HepG2 (cell line): ENCODE measurements around the gene ATF1. TPM values are rescaled to one million over a fixed set of nuclear protein-coding genes. Genes with fewer than 3 reads are reported as not detected.

ENCODE experiments used
- ATAC-seq: fragments of 200-7000 bp; cut with Tn5 transposase; 3 replicates; pipeline ENCODE4 v1.9.1; 2020; ENCODE audit warnings: mild to moderate bottlenecking, moderate library complexity
- BruUV-seq: library from RNA; stranded (reverse); fragments of 400-500 nt; replicated peaks from 2 replicates; lab custom pipeline; 2021; lab: Mats Ljungman, UMichigan
- CTCF ChIA-PET: fragments of 300-600 bp; formaldehyde crosslinking; extraction: SDS; loops from one replicate; lab custom pipeline; 2021; ENCODE audit warnings: low total read pairs, inconsistent platforms, low intra/inter-chr PET ratio; lab: Yijun Ruan, JAX
- POLR2A ChIA-PET: fragments of 350-600 bp; sonication (Branson Sonifier 250); formaldehyde crosslinking; loops from one replicate; lab custom pipeline; 2020; ENCODE audit warnings: antibody characterized with exemption, inconsistent platforms; lab: Yijun Ruan, JAX
- DNase-seq: peaks from one replicate; pipeline ENCODE4 v3.0.0-alpha.2; 2015; ENCODE audit warnings: low spot score
- FAIRE-seq: peaks from 3 replicates; lab custom pipeline; 2011; peaks lifted over from hg19 to GRCh38; lab: Jason Lieb, UNC
- H2AFZ ChIP-seq: one replicate; pipeline ENCODE4 v1.6.1; 2011; ENCODE audit warnings: low read length, inconsistent platforms
- H3K27ac ChIP-seq: fragments of 300-600 bp; 3 replicates; pipeline ENCODE4 v1.8.0; 2011; ENCODE audit warnings: mixed run types, mild to moderate bottlenecking, mixed read lengths, low read length, inconsistent platforms; ENCODE audit not compliant: insufficient read depth; ENCODE audit errors: extremely low read length
- H3K27me3 ChIP-seq, 2 experiments: fragments of 200-600 bp in 1 of 2; 2 replicates in 1 of 2; 3 replicates in 1 of 2; pipeline versions ENCODE4 v1.6.0 to v1.8.0; 2011; ENCODE audit warnings: low read length in 2 of 2, mild to moderate bottlenecking in 2 of 2, moderate library complexity in 2 of 2, inconsistent platforms in 1 of 2; ENCODE audit not compliant: insufficient read depth in 2 of 2, control insufficient read depth in 1 of 2
- H3K36me3 ChIP-seq, 2 experiments: fragments of 200-600 bp in 1 of 2; replicated peaks in 1 of 2; 2 replicates in 1 of 2; 3 replicates in 1 of 2; pipeline versions ENCODE4 v1.5.1 to v1.8.0; 2011; ENCODE audit warnings: low read length in 2 of 2, inconsistent platforms in 1 of 2; ENCODE audit not compliant: insufficient read depth in 2 of 2, control insufficient read depth in 1 of 2
- H3K4me1 ChIP-seq: 2 replicates; pipeline ENCODE4 v1.5.1; 2012; ENCODE audit warnings: low read length, inconsistent platforms; ENCODE audit not compliant: insufficient read depth
- H3K4me2 ChIP-seq: 2 replicates; pipeline ENCODE4 v1.6.0; 2011; ENCODE audit warnings: low read depth, low read length, inconsistent platforms
- H3K4me3 ChIP-seq, 3 experiments: fragments of 200-600 bp in 1 of 3; sonication (generic), shearing (Covaris generic) in 1 of 3; replicated peaks in 1 of 3; 2 replicates each; pipeline ENCODE4 v1.5.1; 2011 to 2016; ENCODE audit warnings: low read length in 3 of 3, inconsistent platforms in 2 of 3, low read depth in 2 of 3, mild to moderate bottlenecking in 2 of 3, control low read depth in 1 of 3, mixed read lengths in 1 of 3; ENCODE audit not compliant: insufficient read depth in 1 of 3
- H3K79me2 ChIP-seq: one replicate; pipeline ENCODE4 v1.6.1; 2011; ENCODE audit warnings: low read length, inconsistent platforms; ENCODE audit not compliant: insufficient read depth
- H3K9ac ChIP-seq: 2 replicates; pipeline ENCODE4 v1.6.0; 2011; ENCODE audit warnings: mild to moderate bottlenecking, low read depth, low read length, inconsistent platforms; ENCODE audit not compliant: insufficient read depth
- H3K9me3 ChIP-seq: 2 replicates; pipeline ENCODE4 v1.5.1; 2012; ENCODE audit warnings: mild to moderate bottlenecking, low read length
- H4K20me1 ChIP-seq: 2 replicates; pipeline ENCODE4 v1.6.0; 2011; ENCODE audit warnings: inconsistent platforms, mild to moderate bottlenecking, low read length, moderate library complexity; ENCODE audit not compliant: insufficient read depth
- ADNP ChIP-seq: sonication (generic); formaldehyde crosslinking; IDR thresholded peaks from 2 replicates; pipeline ENCODE4 v1.4.0; 2020; ENCODE audit warnings: missing genetic modification reagents
- ATF1 ChIP-seq: IDR thresholded peaks from 2 replicates; pipeline ENCODE4 v1.6.1; 2016; ENCODE audit warnings: mild to moderate bottlenecking, control low read depth
- DR1 ChIP-seq: sonication (generic); formaldehyde crosslinking; IDR thresholded peaks from 2 replicates; pipeline ENCODE4 v1.8.0; 2021; ENCODE audit warnings: mild to moderate bottlenecking, missing genetic modification reagents, inconsistent platforms
- ERF ChIP-seq: IDR thresholded peaks from 2 replicates; pipeline ENCODE4 v1.6.1; 2018; ENCODE audit warnings: missing biosample characterization, missing genetic modification reagents
- KMT2B ChIP-seq: IDR thresholded peaks from 2 replicates; pipeline ENCODE4 v1.6.1; 2016; ENCODE audit warnings: missing genetic modification reagents, missing compliant biosample characterization
- MXI1 ChIP-seq: IDR thresholded peaks from 3 replicates; pipeline ENCODE4 v1.6.1; 2012; ENCODE audit warnings: low read depth, low read length, inconsistent platforms, borderline replicate concordance
- NCOA1 ChIP-seq: sonication (generic); formaldehyde crosslinking; IDR thresholded peaks from 2 replicates; pipeline ENCODE4 v1.9.0; 2021; ENCODE audit warnings: missing genetic modification reagents
- SMAD9 ChIP-seq: sonication (generic); formaldehyde crosslinking; IDR thresholded peaks from 2 replicates; pipeline ENCODE4 v1.5.1; 2020; ENCODE audit warnings: mild to moderate bottlenecking, missing genetic modification reagents
- ZFP1 ChIP-seq: IDR thresholded peaks from 2 replicates; pipeline ENCODE4 v1.6.1; 2016
- ZNF598 ChIP-seq: sonication (generic); formaldehyde crosslinking; IDR thresholded peaks from 2 replicates; pipeline ENCODE4 v1.5.1; 2020; ENCODE audit warnings: mild to moderate bottlenecking, missing genetic modification reagents, borderline replicate concordance
- ZNF775 ChIP-seq: sonication (generic); formaldehyde crosslinking; IDR thresholded peaks from 2 replicates; pipeline ENCODE4 v1.4.0; 2020; ENCODE audit warnings: missing genetic modification reagents, mild to moderate bottlenecking, moderate library complexity, borderline replicate concordance
- WGBS: methylation state at CpG from one replicate; pipeline ENCODE4 v1.1.6; 2017; ENCODE audit warnings: low lambda C conversion rate; 5-methylcytosine and 5-hydroxymethylcytosine counted together
- in situ Hi-C: cut with HindIII; loops from 2 replicates; pipeline ENCODE4 v1.10.0; 2017; ENCODE audit warnings: low pct_unique_long_range_greater_than_20kb; ENCODE audit not compliant: extremely low pct_ligation_motif_present
- intact Hi-C: fragments of 100-400 bp; cut with micrococcal nuclease; formaldehyde crosslinking; loops from one replicate; pipeline ENCODE4 v1.10.0; 2022; ENCODE audit not compliant: unreplicated experiment
- polyA plus RNA-seq, 8 experiments: library from polyadenylated mRNA; depleted of rRNA in 3 of 8; stranded (reverse) in 7 of 8; unstranded in 1 of 8; fragments of >200 nt; fragmentation: Illumina TruSeq in 4 of 8; extraction: Trizol in 4 of 8; gene quantifications; 2 replicates each; pipeline versions ENCODE4 v1.2.1 to v1.2.3, GENCODE V29; 2011 to 2016; ENCODE audit warnings: low read depth in 4 of 8, missing spikeins in 1 of 8, mixed read lengths in 1 of 8; ENCODE audit not compliant: insufficient read depth in 1 of 8
- total RNA-seq, 5 experiments: library from RNA; depleted of rRNA; stranded (reverse); fragments of >200 nt; fragmentation: Illumina TruSeq; extraction: Trizol; gene quantifications; 2 replicates each; pipeline ENCODE4 v1.2.3, GENCODE V29; 2016; ENCODE audit warnings: low read depth in 1 of 5
- TF ChIP-seq, protein P1 (sequence below): sonication (generic); formaldehyde crosslinking; IDR thresholded peaks from 2 replicates; pipeline ENCODE4 v1.9.0; 2021; ENCODE audit warnings: missing genetic modification reagents, borderline replicate concordance
- TF ChIP-seq, protein P2 (sequence below): sonication (generic); formaldehyde crosslinking; IDR thresholded peaks from 2 replicates; pipeline ENCODE4 v1.4.0; 2020; ENCODE audit warnings: missing genetic modification reagents, low read depth, mild to moderate bottlenecking, borderline replicate concordance
- TF ChIP-seq, protein P3 (sequence below): sonication (generic); formaldehyde crosslinking; IDR thresholded peaks from 2 replicates; pipeline ENCODE4 v1.4.0; 2020; ENCODE audit warnings: mild to moderate bottlenecking, missing genetic modification reagents

ATF1 gene
- total and polyA plus RNA-seq, 2 of the 13 experiments (the other 11 are each of a cell fraction or from before 2014, with no cell fraction given): 29.3 to 52.0 TPM

DNA sequence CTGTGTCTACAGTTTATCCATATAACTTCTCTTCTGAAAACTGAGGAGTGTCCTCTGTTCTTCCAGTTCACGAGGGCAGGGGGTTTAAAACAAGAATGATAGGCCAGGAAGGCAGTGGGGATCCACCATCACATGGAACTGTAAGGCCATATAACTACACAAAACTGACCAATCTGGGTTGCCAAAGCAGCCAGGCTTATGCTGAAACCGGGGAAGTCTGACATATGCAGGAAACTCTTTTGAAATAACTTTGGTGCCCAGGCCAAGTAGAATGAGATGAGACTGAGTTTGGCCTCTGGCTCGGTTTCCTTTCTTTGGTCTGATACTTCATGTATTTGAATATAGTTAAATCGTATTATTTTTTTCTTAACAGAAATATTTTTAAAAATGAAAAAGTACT, 18.0 kb upstream of the ATF1 start (continued):
- TF ChIP-seq, protein P1, sequence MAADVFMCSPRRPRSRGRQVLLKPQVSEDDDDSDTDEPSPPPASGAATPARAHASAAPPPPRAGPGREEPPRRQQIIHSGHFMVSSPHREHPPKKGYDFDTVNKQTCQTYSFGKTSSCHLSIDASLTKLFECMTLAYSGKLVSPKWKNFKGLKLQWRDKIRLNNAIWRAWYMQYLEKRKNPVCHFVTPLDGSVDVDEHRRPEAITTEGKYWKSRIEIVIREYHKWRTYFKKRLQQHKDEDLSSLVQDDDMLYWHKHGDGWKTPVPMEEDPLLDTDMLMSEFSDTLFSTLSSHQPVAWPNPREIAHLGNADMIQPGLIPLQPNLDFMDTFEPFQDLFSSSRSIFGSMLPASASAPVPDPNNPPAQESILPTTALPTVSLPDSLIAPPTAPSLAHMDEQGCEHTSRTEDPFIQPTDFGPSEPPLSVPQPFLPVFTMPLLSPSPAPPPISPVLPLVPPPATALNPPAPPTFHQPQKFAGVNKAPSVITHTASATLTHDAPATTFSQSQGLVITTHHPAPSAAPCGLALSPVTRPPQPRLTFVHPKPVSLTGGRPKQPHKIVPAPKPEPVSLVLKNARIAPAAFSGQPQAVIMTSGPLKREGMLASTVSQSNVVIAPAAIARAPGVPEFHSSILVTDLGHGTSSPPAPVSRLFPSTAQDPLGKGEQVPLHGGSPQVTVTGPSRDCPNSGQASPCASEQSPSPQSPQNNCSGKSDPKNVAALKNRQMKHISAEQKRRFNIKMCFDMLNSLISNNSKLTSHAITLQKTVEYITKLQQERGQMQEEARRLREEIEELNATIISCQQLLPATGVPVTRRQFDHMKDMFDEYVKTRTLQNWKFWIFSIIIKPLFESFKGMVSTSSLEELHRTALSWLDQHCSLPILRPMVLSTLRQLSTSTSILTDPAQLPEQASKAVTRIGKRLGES (CRISPR knock-in tag): no peak
- TF ChIP-seq, protein P2, sequence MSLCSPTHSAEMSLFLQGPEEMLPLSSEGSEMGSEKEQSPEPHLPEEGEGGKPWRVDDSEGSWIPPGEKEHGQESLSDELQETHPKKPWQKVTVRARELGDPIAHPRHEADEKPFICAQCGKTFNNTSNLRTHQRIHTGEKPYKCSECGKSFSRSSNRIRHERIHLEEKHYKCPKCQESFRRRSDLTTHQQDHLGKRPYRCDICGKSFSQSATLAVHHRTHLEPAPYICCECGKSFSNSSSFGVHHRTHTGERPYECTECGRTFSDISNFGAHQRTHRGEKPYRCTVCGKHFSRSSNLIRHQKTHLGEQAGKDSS (CRISPR knock-in tag): no peak
- TF ChIP-seq ZNF775 (CRISPR knock-in tag): no peak
- TF ChIP-seq KMT2B (CRISPR knock-in tag): no peak
- no peak for TF ChIP-seq MXI1
- no peak for TF ChIP-seq ATF1 (CRISPR knock-in tag)

DNA sequence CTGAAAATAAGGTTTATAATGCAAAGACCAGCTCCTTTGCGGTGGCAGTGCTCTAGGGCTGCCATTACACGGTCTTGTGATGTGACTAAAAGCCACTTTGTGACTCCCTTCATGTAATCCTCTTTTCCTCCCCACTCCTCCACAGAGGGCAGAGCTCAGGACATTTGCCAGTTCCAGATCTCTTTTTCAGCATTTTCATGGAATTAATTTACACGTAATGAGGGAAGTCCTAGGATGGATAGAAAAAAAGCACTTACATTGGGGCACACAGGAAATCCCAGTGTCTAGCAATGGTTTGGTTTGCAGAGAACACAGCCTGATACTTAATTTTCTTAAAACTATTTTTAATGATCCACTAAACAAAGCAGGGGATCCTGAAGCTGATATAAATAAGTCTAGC, 17.5 kb upstream of the ATF1 start:
- in situ Hi-C loops (no loop called here), intact Hi-C loops (no loop called here)
- Histone ChIP-seq H3K4me3 (no peak overlapping the region), H3K79me2 (no peaks in the 10 kb centered on the region), H3K27ac (no peak overlapping the region), H3K36me3 (peaks cover 15 to 48% of the 10 kb centered on the region in 2 experiments), H3K9ac (no peak overlapping the region), H3K27me3 (no peaks in the 10 kb centered on the region), H4K20me1 (no peaks in the 10 kb centered on the region), H3K4me2 (no peak overlapping the region), H3K9me3 (no peaks in the 10 kb centered on the region), H2AFZ (no peak overlapping the region), H3K4me1 (peaks cover 14% of the 10 kb centered on the region)
- BruUV-seq: no TSS peak
- ChIA-PET CTCF (no interaction called here), POLR2A (no interaction called here)
- DNase-seq (no peak), FAIRE-seq (no peak), ATAC-seq (no peak)
- no peak for TF ChIP-seq NCOA1 (CRISPR knock-in tag)
- no peak for TF ChIP-seq ADNP (CRISPR knock-in tag)
- TF ChIP-seq SMAD9 (CRISPR knock-in tag): no peak
- TF ChIP-seq ZFP1 (CRISPR knock-in tag): no peak
- no peak for TF ChIP-seq DR1 (CRISPR knock-in tag)
- TF ChIP-seq ERF (CRISPR knock-in tag): no peak
- TF ChIP-seq, protein P3, sequence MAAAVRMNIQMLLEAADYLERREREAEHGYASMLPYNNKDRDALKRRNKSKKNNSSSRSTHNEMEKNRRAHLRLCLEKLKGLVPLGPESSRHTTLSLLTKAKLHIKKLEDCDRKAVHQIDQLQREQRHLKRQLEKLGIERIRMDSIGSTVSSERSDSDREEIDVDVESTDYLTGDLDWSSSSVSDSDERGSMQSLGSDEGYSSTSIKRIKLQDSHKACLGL: no peak
- TF ChIP-seq ZNF598 (CRISPR knock-in tag): no peak
- 97% methylated on average over 3 of the region's 3 CpGs for WGBS
